GM12801 (cell line): ENCODE results near the gene EXOC4.

Experiments
- CTCF ChIP-seq: IDR thresholded peaks from one replicate; pipeline ENCODE4 v1.5.1; 2011; ENCODE audit warnings: control low read depth; ENCODE audit not compliant: insufficient read length; ENCODE audit errors: extremely low read depth

The EXOC4 gene

GRCh38 chr7:133431134-133431724 is 178.4 kb downstream of the EXOC4 start:
- no peak for TF ChIP-seq CTCF

- TF ChIP-seq CTCF, result no peak
These were observed 180.4 kb downstream of the EXOC4 start for GRCh38 chr7:133433165-133433812.

- no peak for TF ChIP-seq CTCF
These were observed 181.5 kb downstream of the EXOC4 start for GRCh38 chr7:133434246-133434865.

GRCh38 chr7:133436014-133436428 is 183.1 kb downstream of the EXOC4 start:
- no peak for TF ChIP-seq CTCF

- TF ChIP-seq CTCF, result no peak
These were observed 184.7 kb downstream of the EXOC4 start for GRCh38 chr7:133437544-133437943.

- TF ChIP-seq CTCF, result no peak
These were observed 189.9 kb downstream of the EXOC4 start for GRCh38 chr7:133442818-133443217.

GRCh38 chr7:133445617-133446016 is 192.7 kb downstream of the EXOC4 start:
- TF ChIP-seq CTCF, result no peak
